NCI-H1436 (cell line): ENCODE results near the gene CDK14.

Experiments used
- DNase-seq: peaks from one replicate; lab custom pipeline; 2025; lab: John Stamatoyannopoulos, UW

The CDK14 gene

GRCh38 chr7:91005841-91006240 is 409.7 kb downstream of the CDK14 start:
- DNase-seq = no peak

GRCh38 chr7:91007371-91007770 is 411.2 kb downstream of the CDK14 start:
- no peak for DNase-seq

GRCh38 chr7:91013078-91013477 is 417.0 kb downstream of the CDK14 start:
- DNase-seq = no peak

- DNase-seq = no peak
Measured at GRCh38 chr7:91019686-91020385, 423.7 kb downstream of the CDK14 start.

GRCh38 chr7:91020636-91021385 is 424.7 kb downstream of the CDK14 start:
- no peak for DNase-seq

GRCh38 chr7:91021956-91022355 is 425.8 kb downstream of the CDK14 start:
- DNase-seq = no peak

GRCh38 chr7:91025906-91026390 is 429.8 kb downstream of the CDK14 start:
- no peak for DNase-seq

GRCh38 chr7:91029688-91030087 is 433.6 kb downstream of the CDK14 start:
- DNase-seq = no peak

GRCh38 chr7:91030680-91031380 is 434.7 kb downstream of the CDK14 start:
- DNase-seq = no peak

- DNase-seq = no peak
Measured at GRCh38 chr7:91031757-91032156, 435.6 kb downstream of the CDK14 start.

- DNase-seq = no peak
Measured at GRCh38 chr7:91033574-91033973, 437.5 kb downstream of the CDK14 start.

- peak; percentile 70 for DNase-seq
Measured at GRCh38 chr7:91034459-91035368, 438.6 kb downstream of the CDK14 start.

- DNase-seq = no peak
Measured at GRCh38 chr7:91039033-91039432, 442.9 kb downstream of the CDK14 start.

- no peak for DNase-seq
Measured at GRCh38 chr7:91041141-91041540, 445.0 kb downstream of the CDK14 start.

- DNase-seq = no peak
Measured at GRCh38 chr7:91041901-91042484, 445.9 kb downstream of the CDK14 start.

- peak; percentile 6 for DNase-seq
Measured at GRCh38 chr7:91043186-91043585, 447.1 kb downstream of the CDK14 start.

GRCh38 chr7:91043924-91044645 is 448.0 kb downstream of the CDK14 start:
- no peak for DNase-seq

- DNase-seq = no peak
Measured at GRCh38 chr7:91045606-91046005, 449.5 kb downstream of the CDK14 start.

- no peak for DNase-seq
Measured at GRCh38 chr7:91046322-91047089, 450.4 kb downstream of the CDK14 start.

GRCh38 chr7:91047636-91048035 is 451.5 kb downstream of the CDK14 start:
- no peak for DNase-seq
